ENCODE results near the gene ECI1. TPM values are rescaled to one million over a fixed set of nuclear protein-coding genes. Genes with fewer than 3 reads are reported as not detected.
"Not testable (repeated sequence)": the region's sequence is repeated elsewhere in the genome, so short reads cannot be mapped to it uniquely, and the experiment has no call there.

Gene ECI1
- total and polyA plus RNA-seq, 5 donors from 2014 or later, result 23.4 to 62.8 (median 53.5) TPM

- no peaks in the 10 kb centered on the region for H3K27me3 ChIP-seq (ENCODE audit: control insufficient read depth, insufficient read depth, low read length)
- H3K27me3 Mint-ChIP-seq, result peaks cover 10% of the 10 kb centered on the region
- peaks cover 18% of the 10 kb centered on the region for H3K4me1 ChIP-seq (ENCODE audit: control insufficient read depth, insufficient read depth, low read length, poor library complexity, severe bottlenecking)
- peak within 1 kb of the TSS; percentile 82 to 96 (median 85) for H3K27ac Mint-ChIP-seq
- peak within 1 kb of the TSS; percentile 92 for H3K27ac ChIP-seq (ENCODE audit: insufficient read depth, low read length, poor library complexity, severe bottlenecking)
- peak within 1 kb of the TSS; percentile 70 for H3K4me3 ChIP-seq (ENCODE audit: low read depth, low read length)
- peaks cover 9% of the 10 kb centered on the region for H3K36me3 ChIP-seq (ENCODE audit: control insufficient read depth, insufficient read depth, low read length)
- ATAC-seq (ENCODE audit: low read depth in 2 of 2) (peak; percentile 82 to 83), DNase-seq (peak; percentile 88 to 98 (median 93))
- no peaks in the 10 kb centered on the region for H3K9me3 ChIP-seq (ENCODE audit: control insufficient read depth in 2 of 2, low read length in 2 of 2)
- peaks cover 0 to 20% (median 3%) of the 10 kb centered on the region in 4 donors for H3K4me1 Mint-ChIP-seq
- H3K36me3 Mint-ChIP-seq, result no peaks in the 10 kb centered on the region
- H3K4me3 Mint-ChIP-seq, result peak within 1 kb of the TSS; percentile 78 to 92 (median 88)
- H3K9me3 Mint-ChIP-seq, result peaks cover 0 to 1% (median 0%) of the 10 kb centered on the region in 7 donors
Observed at GRCh38 chr16:2205104-2205966, 46.1 kb downstream of the ECI1 start, which contains the start of gene MLST8. MLST8 (plus strand) TSS chr16:2205454; CDS start chr16:2206086, 632 bp downstream.

- H3K9me3 Mint-ChIP-seq, result peaks cover 0 to 1% (median 0%) of the 10 kb centered on the region in 7 donors
- H3K27me3 Mint-ChIP-seq, result peaks cover 18% of the 10 kb centered on the region
- Histone ChIP-seq H3K4me3 (ENCODE audit: low read depth, low read length) (peak overlapping the region; percentile 70), H3K4me1 (ENCODE audit: control insufficient read depth, insufficient read depth, low read length, poor library complexity, severe bottlenecking) (peaks cover 18% of the 10 kb centered on the region), H3K27me3 (ENCODE audit: control insufficient read depth, insufficient read depth, low read length) (no peaks in the 10 kb centered on the region), H3K9me3 (ENCODE audit: control insufficient read depth in 2 of 2, low read length in 2 of 2) (no peaks in the 10 kb centered on the region), H3K36me3 (ENCODE audit: control insufficient read depth, insufficient read depth, low read length) (peaks cover 9% of the 10 kb centered on the region), H3K27ac (ENCODE audit: insufficient read depth, low read length, poor library complexity, severe bottlenecking) (peak overlapping the region; percentile 92)
- no peaks in the 10 kb centered on the region for H3K36me3 Mint-ChIP-seq
- H3K4me1 Mint-ChIP-seq, result peaks cover 0 to 20% (median 3%) of the 10 kb centered on the region in 4 donors
- H3K4me3 Mint-ChIP-seq, result peak overlapping the region; percentile 78 to 89 (median 82)
- peak overlapping the region; percentile 24 to 83 (median 82) for H3K27ac Mint-ChIP-seq
- DNase-seq, result no peak
- ATAC-seq (ENCODE audit: low read depth in 2 of 2), result no peak
Observed at GRCh38 chr16:2204416-2205103, 46.8 kb downstream of the ECI1 start.

- H3K36me3 Mint-ChIP-seq; H3K27me3 ChIP-seq (ENCODE audit: control insufficient read depth, insufficient read depth, low read length); H3K36me3 ChIP-seq (ENCODE audit: control insufficient read depth, insufficient read depth, low read length); H3K9me3 Mint-ChIP-seq; H3K27ac Mint-ChIP-seq; H3K27ac ChIP-seq (ENCODE audit: insufficient read depth, low read length, poor library complexity, severe bottlenecking); H3K9me3 ChIP-seq (ENCODE audit: control insufficient read depth in 2 of 2, low read length in 2 of 2); ATAC-seq (ENCODE audit: low read depth in 2 of 2); H3K4me3 ChIP-seq (ENCODE audit: low read depth, low read length); DNase-seq: not testable (repeated sequence)
- Mint-ChIP-seq H3K4me3 (peak overlapping the region; percentile 74 to 89 (median 80)), H3K4me1 (peaks cover 0 to 20% (median 3%) of the 10 kb centered on the region in 4 donors), H3K27me3 (peaks cover 25% of the 10 kb centered on the region)
- H3K4me1 ChIP-seq (ENCODE audit: control insufficient read depth, insufficient read depth, low read length, poor library complexity, severe bottlenecking), result peaks cover 18% of the 10 kb centered on the region
Observed at GRCh38 chr16:2203119-2203688, 48.2 kb downstream of the ECI1 start.

GRCh38 chr16:2200313-2200712 lies 51.1 kb downstream of the ECI1 start:
- peaks cover 38% of the 10 kb centered on the region for H3K27me3 Mint-ChIP-seq
- no peaks in the 10 kb centered on the region for H3K36me3 Mint-ChIP-seq
- no peaks in the 10 kb centered on the region for H3K9me3 Mint-ChIP-seq
- H3K27me3 ChIP-seq (ENCODE audit: control insufficient read depth, insufficient read depth, low read length), result peaks cover 10% of the 10 kb centered on the region
- H3K4me3 ChIP-seq (ENCODE audit: low read depth, low read length), result no peak overlapping the region
- DNase-seq, result no peak
- peaks cover 22% of the 10 kb centered on the region for H3K4me1 ChIP-seq (ENCODE audit: control insufficient read depth, insufficient read depth, low read length, poor library complexity, severe bottlenecking)
- no peak for ATAC-seq (ENCODE audit: low read depth in 2 of 2)
- H3K27ac Mint-ChIP-seq, result no peak overlapping the region
- peak overlapping the region in 1 of 4 donors; percentile 85 for H3K4me3 Mint-ChIP-seq
- no peak overlapping the region for H3K27ac ChIP-seq (ENCODE audit: insufficient read depth, low read length, poor library complexity, severe bottlenecking)
- no peaks in the 10 kb centered on the region for H3K9me3 ChIP-seq (ENCODE audit: control insufficient read depth in 2 of 2, low read length in 2 of 2)
- peaks cover 0 to 10% (median 2%) of the 10 kb centered on the region in 4 donors for H3K4me1 Mint-ChIP-seq
- H3K36me3 ChIP-seq (ENCODE audit: control insufficient read depth, insufficient read depth, low read length), result no peaks in the 10 kb centered on the region

- Mint-ChIP-seq H3K9me3 (no peaks in the 10 kb centered on the region), H3K4me1 (peaks cover 0 to 15% (median 4%) of the 10 kb centered on the region in 4 donors), H3K27ac (no peak overlapping the region), H3K27me3 (peaks cover 44% of the 10 kb centered on the region), H3K36me3 (no peaks in the 10 kb centered on the region), H3K4me3 (no peak overlapping the region)
- H3K9me3 ChIP-seq (ENCODE audit: control insufficient read depth in 2 of 2, low read length in 2 of 2), result no peaks in the 10 kb centered on the region
- peaks cover 12% of the 10 kb centered on the region for H3K27me3 ChIP-seq (ENCODE audit: control insufficient read depth, insufficient read depth, low read length)
- no peak overlapping the region for H3K4me3 ChIP-seq (ENCODE audit: low read depth, low read length)
- DNase-seq (no peak), ATAC-seq (ENCODE audit: low read depth in 2 of 2) (no peak)
- H3K36me3 ChIP-seq (ENCODE audit: control insufficient read depth, insufficient read depth, low read length), result no peaks in the 10 kb centered on the region
- peaks cover 22% of the 10 kb centered on the region for H3K4me1 ChIP-seq (ENCODE audit: control insufficient read depth, insufficient read depth, low read length, poor library complexity, severe bottlenecking)
- H3K27ac ChIP-seq (ENCODE audit: insufficient read depth, low read length, poor library complexity, severe bottlenecking), result no peak overlapping the region
Observed at GRCh38 chr16:2199621-2200139, 51.7 kb downstream of the ECI1 start.

- Histone ChIP-seq H3K4me1 (ENCODE audit: control insufficient read depth, insufficient read depth, low read length, poor library complexity, severe bottlenecking) (peaks cover 20% of the 10 kb centered on the region), H3K27me3 (ENCODE audit: control insufficient read depth, insufficient read depth, low read length) (peaks cover 12% of the 10 kb centered on the region), H3K36me3 (ENCODE audit: control insufficient read depth, insufficient read depth, low read length) (no peaks in the 10 kb centered on the region), H3K27ac (ENCODE audit: insufficient read depth, low read length, poor library complexity, severe bottlenecking) (no peak overlapping the region), H3K4me3 (ENCODE audit: low read depth, low read length) (no peak overlapping the region), H3K9me3 (ENCODE audit: control insufficient read depth in 2 of 2, low read length in 2 of 2) (no peaks in the 10 kb centered on the region)
- Mint-ChIP-seq H3K4me3 (peak overlapping the region in 1 of 4 donors; percentile 59), H3K27me3 (peaks cover 46% of the 10 kb centered on the region), H3K36me3 (no peaks in the 10 kb centered on the region), H3K27ac (no peak overlapping the region), H3K9me3 (no peaks in the 10 kb centered on the region), H3K4me1 (peaks cover 0 to 11% (median 2%) of the 10 kb centered on the region in 4 donors)
- DNase-seq, result no peak
- ATAC-seq (ENCODE audit: low read depth in 2 of 2), result no peak
Observed at GRCh38 chr16:2199095-2199494, 52.3 kb downstream of the ECI1 start.

- Histone ChIP-seq H3K36me3 (ENCODE audit: control insufficient read depth, insufficient read depth, low read length) (no peaks in the 10 kb centered on the region), H3K9me3 (ENCODE audit: control insufficient read depth in 2 of 2, low read length in 2 of 2) (no peaks in the 10 kb centered on the region), H3K27ac (ENCODE audit: insufficient read depth, low read length, poor library complexity, severe bottlenecking) (no peak overlapping the region), H3K4me3 (ENCODE audit: low read depth, low read length) (no peak overlapping the region), H3K27me3 (ENCODE audit: control insufficient read depth, insufficient read depth, low read length) (peaks cover 12% of the 10 kb centered on the region), H3K4me1 (ENCODE audit: control insufficient read depth, insufficient read depth, low read length, poor library complexity, severe bottlenecking) (peaks cover 20% of the 10 kb centered on the region)
- ATAC-seq (ENCODE audit: low read depth in 2 of 2) (no peak), DNase-seq (no peak)
- Mint-ChIP-seq H3K9me3 (no peaks in the 10 kb centered on the region), H3K36me3 (no peaks in the 10 kb centered on the region), H3K4me3 (peak overlapping the region; percentile 52 to 83 (median 61)), H3K4me1 (peaks cover 0 to 11% (median 2%) of the 10 kb centered on the region in 4 donors), H3K27me3 (peaks cover 43% of the 10 kb centered on the region), H3K27ac (no peak overlapping the region)
Observed at GRCh38 chr16:2198283-2198682, 53.1 kb downstream of the ECI1 start.

Measured in CD4-positive, CD25-positive, alpha-beta regulatory T cell (primary cell).